Posterior cingulate gyrus (tissue), 11 donors: ENCODE results near the gene TDRD15.
"Not testable (repeated sequence)": the region's sequence is repeated elsewhere in the genome, so short reads cannot be mapped to it uniquely, and the experiment has no call there.

ENCODE experiments used
- DNase-seq, 10 donors: peaks; one replicate each; pipeline versions ENCODE4 v3.0.0 to v3.0.0-alpha.2; 2020 to 2021; ENCODE audit warnings: mixed read lengths in 3 of 10
- intact Hi-C: fragments of 100-400 bp; cut with DNase I; formaldehyde crosslinking; loops from one replicate; pipeline ENCODE4 v1.15.1; 2023

Gene TDRD15

DNA sequence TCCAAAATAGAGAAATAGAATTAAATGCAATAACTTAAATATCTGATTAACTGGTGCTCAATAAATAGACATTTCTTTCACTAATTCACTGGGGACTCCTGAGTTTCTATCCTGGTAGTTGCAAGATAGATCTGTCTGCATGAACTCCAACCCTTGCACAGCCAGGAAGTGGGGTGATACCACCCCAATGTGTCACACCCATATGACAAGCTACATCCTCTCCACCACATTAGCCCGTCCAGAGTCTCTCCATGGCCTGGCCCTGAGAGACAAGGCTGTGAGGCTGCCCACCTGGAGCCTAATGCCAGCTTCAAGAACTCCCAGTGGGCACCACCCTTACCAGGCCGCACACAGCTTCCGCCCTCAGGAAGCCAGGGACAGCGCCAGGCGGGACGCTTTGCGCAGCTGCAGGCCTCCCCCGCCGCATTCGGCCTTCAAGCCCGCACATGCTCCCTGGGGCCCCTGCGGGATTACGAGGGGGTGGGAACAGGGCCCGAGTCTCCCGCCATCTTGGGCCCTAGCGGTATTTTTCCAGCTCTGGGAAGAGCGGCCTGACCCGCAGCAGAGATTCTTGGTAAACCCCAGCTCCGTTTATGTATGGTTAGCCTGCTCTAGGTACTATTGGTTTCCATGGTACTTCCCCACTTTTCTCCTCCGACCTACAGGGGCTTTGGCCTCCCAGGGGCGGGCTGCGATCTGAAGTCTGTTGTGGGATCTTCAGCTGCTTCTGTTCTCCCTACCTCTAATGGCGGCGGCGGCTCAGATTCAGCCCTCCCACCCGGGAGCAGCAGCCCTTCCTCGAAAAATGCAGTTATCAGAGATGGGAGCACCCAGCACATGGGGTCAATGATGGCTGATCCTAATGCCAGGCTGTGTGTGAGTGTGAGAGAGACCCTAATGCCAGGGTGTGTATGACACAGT is at the start of gene TDRD15:
TDRD15 (plus strand) TSS at position 496 of the 921 bp plus-strand sequence. CDS start 13,500 bp downstream, outside the sequence.
- peak in 3 of 10 donors; percentile 48 to 74 (median 60) for DNase-seq
- intact Hi-C loops = no loop called here

- DNase-seq = no peak
- intact Hi-C loops = no loop called here
Measured at GRCh38 chr2:21078296-21078695, 45.5 kb upstream of the TDRD15 start.

- intact Hi-C loops = no loop called here
- DNase-seq = no peak
Measured at GRCh38 chr2:21083482-21083881, 40.3 kb upstream of the TDRD15 start.

- intact Hi-C loops = no loop called here
- DNase-seq = no peak
Measured at GRCh38 chr2:21084401-21084800, 39.4 kb upstream of the TDRD15 start.

DNA sequence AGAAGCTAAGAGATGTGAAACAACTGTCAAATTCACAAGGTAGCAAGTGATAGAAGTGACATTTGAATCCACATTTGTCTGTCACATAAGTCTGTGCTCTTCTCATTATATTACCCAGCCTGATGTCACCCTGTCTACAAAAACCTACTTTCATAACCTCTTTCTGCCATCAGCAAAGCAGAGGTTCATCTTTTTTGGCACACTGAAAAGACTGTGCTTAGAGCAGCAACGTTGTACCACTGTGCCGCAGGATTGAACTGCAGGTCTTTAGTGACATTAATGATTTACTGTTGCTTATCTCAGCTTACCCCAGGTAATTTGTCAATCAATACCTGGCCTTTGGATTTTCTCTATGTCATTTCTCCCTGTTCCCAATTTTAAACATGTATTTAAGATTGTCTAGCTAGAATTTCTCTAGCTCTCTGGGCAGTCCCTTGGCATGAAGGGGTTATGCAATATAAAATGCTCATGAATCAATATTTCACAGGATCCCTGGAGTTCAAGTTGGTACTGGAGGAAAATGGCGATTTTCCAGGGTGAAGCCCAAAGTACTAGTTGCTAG is 31.4 kb upstream of the TDRD15 start:
- intact Hi-C loops = no loop called here
- DNase-seq = no peak

- intact Hi-C loops = no loop called here
- DNase-seq = no peak
Measured at GRCh38 chr2:21095178-21095577, 28.6 kb upstream of the TDRD15 start.

GRCh38 chr2:21095714-21096113 is 28.1 kb upstream of the TDRD15 start:
- intact Hi-C loops = no loop called here
- no peak for DNase-seq

DNA sequence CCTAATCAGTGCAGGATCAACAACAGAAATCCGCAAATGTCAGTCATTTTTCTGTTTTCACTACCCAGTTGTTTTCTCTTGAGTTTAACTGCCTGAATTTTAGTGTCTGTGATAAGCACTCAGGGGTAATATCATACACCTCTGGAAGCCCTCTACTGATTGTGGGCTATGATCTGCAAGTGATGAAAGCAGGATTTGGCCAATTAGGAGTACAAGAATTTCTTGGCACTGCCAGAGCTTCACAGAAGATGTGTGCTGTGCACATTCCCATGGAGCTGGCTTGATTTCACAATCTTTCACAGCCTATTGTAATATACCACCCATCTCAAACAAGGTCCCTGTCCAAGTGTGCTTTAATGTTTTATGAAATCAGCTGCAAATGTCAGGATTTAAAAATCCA is 27.3 kb upstream of the TDRD15 start:
- no peak for DNase-seq
- intact Hi-C loops = no loop called here

- no peak for DNase-seq
- intact Hi-C loops = no loop called here
Measured at GRCh38 chr2:21097331-21097730, 26.4 kb upstream of the TDRD15 start.

- DNase-seq = no peak
- intact Hi-C loops = no loop called here
Measured at GRCh38 chr2:21098294-21098693, 25.5 kb upstream of the TDRD15 start.

DNA sequence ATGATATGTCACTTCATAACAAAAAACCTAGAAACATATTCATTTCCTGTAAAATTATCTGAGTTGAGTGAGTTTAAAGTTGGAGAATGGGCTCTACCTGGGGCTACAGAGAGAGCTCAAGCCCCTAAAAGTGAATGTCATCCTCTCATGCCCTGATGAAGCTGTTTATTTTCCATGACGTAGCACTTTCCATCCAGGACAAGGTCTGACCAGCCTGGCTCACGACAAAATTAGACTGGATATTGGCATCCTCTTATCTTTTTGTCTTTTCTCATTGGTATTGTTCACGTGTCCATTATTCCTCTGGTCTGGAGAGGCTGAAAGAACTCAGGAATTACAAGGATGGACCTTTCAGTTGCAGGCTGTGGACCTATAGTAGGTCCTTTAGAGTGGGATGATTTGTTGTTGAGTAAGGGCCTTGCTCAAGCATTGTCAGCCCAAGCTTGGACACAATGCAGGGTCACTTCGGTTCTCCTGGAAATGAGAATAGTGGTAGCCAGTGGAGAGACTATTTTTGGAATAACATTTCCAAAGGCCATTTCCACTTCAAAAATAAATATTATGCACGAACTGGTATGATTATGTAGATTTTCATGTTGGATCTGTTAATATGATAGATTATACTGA is 24.4 kb upstream of the TDRD15 start:
- intact Hi-C loops = no loop called here
- no peak for DNase-seq

- DNase-seq = peak in 1 of 10 donors; percentile 32
- intact Hi-C loops = not testable (repeated sequence)
Measured at GRCh38 chr2:21101514-21102155, 22.1 kb upstream of the TDRD15 start.

DNA sequence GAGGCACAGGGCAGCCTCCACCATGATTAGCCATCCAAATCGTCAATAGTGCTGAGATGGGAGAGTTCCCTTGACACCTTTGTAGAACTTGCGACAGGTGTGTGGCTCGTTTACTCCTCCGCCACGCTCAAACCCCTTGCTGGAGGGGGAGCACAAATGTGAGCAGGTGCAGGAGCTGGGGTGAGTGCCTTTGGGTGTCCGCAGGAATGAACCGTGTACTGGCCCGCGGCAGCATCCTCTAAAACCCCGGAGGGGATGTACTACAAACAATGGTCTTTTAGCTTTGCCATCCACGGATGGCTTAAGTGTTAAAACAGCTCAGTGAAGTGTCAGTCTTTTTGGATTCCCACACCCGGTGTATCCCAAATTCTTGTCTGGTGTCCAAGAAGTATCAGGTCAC is 21.4 kb upstream of the TDRD15 start:
- peak in 1 of 10 donors; percentile 52 for DNase-seq
- intact Hi-C loops = no loop called here

DNA sequence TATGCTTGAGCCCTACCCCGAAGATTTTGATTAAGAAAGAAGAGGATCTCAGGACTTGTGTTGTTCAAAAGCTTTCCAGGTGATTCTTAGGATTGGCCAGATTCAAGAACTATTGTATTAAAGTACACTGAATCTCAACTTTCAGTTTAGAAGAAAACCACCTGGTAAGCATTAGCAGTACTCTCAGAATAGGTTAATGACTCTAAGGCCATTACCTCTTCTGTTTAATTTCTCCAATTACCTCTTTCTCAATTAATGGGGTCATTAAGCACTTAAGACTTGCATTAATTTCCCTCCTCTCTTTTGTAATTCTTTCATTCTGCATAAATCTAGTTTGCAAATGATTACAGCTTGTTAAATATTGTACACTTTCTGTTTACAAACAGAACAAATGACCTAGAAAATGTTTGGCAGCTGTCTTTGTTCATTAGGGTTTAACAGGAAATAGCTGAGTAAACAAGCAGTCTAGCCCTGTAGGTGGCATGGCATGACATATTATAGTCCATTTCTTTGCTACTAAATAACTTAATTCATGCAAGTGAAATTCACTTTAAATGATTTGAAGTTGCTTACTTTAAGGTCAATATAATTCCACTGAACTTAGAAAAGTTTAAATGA is 20.4 kb upstream of the TDRD15 start:
- no peak for DNase-seq
- intact Hi-C loops = no loop called here

DNA sequence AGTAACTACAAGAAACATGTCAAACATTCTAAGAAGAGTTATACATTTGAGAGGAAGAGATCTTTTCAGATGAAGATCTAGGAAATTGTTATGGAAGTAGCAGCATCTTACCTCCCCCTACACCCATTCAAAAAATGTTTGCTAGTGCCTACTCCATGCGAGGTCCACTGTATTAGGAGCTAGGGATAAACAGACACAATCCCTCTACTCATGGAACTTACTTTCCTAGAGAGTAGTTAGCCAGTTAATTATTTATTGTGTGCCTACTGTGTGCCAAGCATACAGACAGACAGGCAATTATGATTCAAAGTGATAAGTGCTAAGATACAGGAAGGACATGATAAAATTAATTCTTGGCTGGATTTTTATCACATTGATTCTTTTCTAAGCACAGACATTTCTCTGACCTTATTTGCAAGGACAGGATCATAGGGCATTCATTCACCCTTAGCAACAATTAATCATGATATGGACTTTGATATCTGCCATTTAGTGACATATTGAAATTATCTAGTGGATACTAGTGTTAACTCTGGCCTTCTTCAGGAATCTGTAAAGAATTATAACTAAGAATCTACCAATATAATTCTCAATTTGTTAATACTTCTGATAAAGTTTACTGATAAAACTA is 19.6 kb upstream of the TDRD15 start:
- intact Hi-C loops = no loop called here
- no peak for DNase-seq

DNA sequence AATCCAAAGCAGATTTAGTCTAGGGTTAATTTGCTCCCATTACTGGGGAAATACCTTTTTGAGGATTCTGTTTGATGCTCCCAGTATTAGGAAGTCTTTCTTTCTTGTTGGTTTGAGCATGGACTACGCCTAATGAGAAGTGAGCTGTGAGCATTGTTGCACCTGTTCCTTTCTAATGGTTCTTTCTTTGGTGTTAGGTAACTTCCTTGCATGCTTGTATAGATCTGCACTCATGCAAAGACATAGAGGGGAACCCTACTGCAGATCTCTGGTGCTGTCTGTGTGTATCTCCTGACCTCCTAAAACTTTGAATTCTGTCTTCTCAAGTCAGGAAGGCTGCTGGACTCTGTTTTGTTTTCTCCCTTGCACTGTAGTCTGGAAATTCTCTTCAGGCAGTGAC is 12.8 kb upstream of the TDRD15 start:
- intact Hi-C loops = no loop called here
- DNase-seq = no peak

GRCh38 chr2:21117688-21118087 is 6.1 kb upstream of the TDRD15 start:
- intact Hi-C loops = loop anchor here (1.0 to 2.0 kb wide), 2 partner anchors 74 to 457 kb away; no protein-coding TSS in a partner anchor

GRCh38 chr2:21118302-21118920 is 5.4 kb upstream of the TDRD15 start:
- DNase-seq = peak in 7 of 10 donors; percentile 22 to 48 (median 41)
- intact Hi-C loops = loop anchor here (1.0 to 2.0 kb wide), 2 partner anchors 75 to 458 kb away; no protein-coding TSS in a partner anchor

More at GRCh38 chr2:21117688-21118087, 6.1 kb upstream of the TDRD15 start:
- DNase-seq = no peak

DNA sequence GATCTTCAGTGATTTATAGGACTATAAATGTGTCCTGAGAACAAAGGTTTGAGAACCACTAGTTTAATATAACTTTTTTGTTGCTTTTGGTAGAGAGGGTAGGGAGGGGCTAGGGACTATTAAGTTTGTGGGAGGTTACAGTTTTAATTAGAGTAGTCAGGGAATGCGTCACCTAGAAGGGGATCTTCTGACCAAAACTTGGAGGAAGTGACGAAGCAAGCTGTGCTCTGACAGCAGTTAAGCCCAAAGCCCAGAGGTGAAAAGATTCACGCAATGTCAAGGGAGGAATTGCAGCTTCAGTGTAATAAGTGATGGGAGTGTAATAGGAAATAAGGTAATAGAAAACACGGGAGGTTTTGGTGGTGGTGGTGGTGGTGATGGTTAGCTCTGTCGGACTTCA is 8.1 kb downstream of the TDRD15 start:
- intact Hi-C loops = no loop called here
- no peak for DNase-seq
